ENCODE results near the gene USH1C. TPM values are rescaled to one million over a fixed set of nuclear protein-coding genes. Genes with fewer than 3 reads are reported as not detected.

USH1C gene
- total and polyA plus RNA-seq, 9 of the 15 experiments (the other 6 are each of a cell fraction or from before 2014, with no cell fraction given) = 0.04 TPM; not detected in 8

DNA sequence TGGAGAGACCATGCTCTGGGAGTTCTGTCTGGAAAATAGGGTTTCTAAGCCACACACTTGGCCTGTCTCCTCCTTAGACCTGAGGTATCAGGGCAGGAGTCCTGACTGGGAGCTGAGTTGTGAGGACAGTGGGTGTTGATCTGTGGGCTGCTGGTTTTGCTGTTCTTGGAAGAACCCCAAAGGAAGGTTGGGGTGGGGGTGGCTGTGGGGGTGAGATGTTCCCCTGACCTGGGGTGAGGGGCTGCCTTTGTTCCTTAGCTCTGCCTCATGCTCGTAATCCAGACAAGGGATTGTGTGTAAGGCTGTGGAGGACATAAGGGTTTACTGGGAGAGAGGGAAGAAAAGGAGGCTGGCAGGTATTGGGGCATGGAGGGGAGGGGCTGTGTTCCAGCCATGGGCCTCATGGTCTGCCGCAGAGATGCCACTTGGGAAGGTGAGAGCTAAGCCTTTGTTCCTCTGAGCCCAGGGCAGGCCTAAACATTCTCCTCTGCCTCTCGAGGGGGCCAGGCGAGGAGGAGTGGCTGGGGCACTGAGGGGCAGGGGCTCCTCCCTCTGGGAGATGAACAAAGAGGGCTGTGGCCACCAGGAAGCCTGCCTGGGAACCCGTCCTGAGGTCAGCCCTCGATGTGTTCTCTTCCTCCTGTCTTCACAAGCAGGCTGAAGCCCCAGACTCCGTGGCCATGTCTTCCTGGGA, 7.3 kb upstream of the USH1C start:
- Histone ChIP-seq H3K4me2 (ENCODE audit: insufficient read depth, low read length) (no peak overlapping the region), H3K27ac (ENCODE audit: extremely low read depth, low read depth, low read length) (no peak overlapping the region), H3K9me1 (ENCODE audit: control insufficient read depth, insufficient read depth, low read length) (no peaks in the 10 kb centered on the region), H3K27me3 (ENCODE audit: control insufficient read depth in 2 of 2, insufficient read depth in 2 of 2, low read length in 2 of 2) (peaks cover 0 to 36% of the 10 kb centered on the region in 2 experiments; a peak in 2 of 5 replicates), H3K79me2 (ENCODE audit: control insufficient read depth, insufficient read depth, low read length) (no peaks in the 10 kb centered on the region), H3K4me1 (replicated peaks in 1 of 2; ENCODE audit: control insufficient read depth in 2 of 2, insufficient read depth in 2 of 2, low read length in 2 of 2) (peaks cover 0 to 7% of the 10 kb centered on the region in 2 experiments; a peak in 3 of 5 replicates), H4K20me1 (replicated peaks; ENCODE audit: control insufficient read depth, insufficient read depth, low read length) (0 out of 2 replicates have a peak, but pooled peaks cover 6% of the 10 kb centered on the region), H3K36me3 (ENCODE audit: control insufficient read depth, insufficient read depth, low read length) (no peaks in the 10 kb centered on the region), H3K4me3 (no peak overlapping the region), H3K9ac (ENCODE audit: insufficient read depth in 1 of 2, low read depth in 2 of 2, low read length in 2 of 2) (no peak overlapping the region; a peak in 1 of 4 replicates), H3K9me3 (replicated peaks; ENCODE audit: control insufficient read depth, insufficient read depth, low read depth, low read length) (no peaks in the 10 kb centered on the region), H2AFZ (ENCODE audit: low read depth, low read length) (no peak overlapping the region)
- TF ChIP-seq, protein P1, sequence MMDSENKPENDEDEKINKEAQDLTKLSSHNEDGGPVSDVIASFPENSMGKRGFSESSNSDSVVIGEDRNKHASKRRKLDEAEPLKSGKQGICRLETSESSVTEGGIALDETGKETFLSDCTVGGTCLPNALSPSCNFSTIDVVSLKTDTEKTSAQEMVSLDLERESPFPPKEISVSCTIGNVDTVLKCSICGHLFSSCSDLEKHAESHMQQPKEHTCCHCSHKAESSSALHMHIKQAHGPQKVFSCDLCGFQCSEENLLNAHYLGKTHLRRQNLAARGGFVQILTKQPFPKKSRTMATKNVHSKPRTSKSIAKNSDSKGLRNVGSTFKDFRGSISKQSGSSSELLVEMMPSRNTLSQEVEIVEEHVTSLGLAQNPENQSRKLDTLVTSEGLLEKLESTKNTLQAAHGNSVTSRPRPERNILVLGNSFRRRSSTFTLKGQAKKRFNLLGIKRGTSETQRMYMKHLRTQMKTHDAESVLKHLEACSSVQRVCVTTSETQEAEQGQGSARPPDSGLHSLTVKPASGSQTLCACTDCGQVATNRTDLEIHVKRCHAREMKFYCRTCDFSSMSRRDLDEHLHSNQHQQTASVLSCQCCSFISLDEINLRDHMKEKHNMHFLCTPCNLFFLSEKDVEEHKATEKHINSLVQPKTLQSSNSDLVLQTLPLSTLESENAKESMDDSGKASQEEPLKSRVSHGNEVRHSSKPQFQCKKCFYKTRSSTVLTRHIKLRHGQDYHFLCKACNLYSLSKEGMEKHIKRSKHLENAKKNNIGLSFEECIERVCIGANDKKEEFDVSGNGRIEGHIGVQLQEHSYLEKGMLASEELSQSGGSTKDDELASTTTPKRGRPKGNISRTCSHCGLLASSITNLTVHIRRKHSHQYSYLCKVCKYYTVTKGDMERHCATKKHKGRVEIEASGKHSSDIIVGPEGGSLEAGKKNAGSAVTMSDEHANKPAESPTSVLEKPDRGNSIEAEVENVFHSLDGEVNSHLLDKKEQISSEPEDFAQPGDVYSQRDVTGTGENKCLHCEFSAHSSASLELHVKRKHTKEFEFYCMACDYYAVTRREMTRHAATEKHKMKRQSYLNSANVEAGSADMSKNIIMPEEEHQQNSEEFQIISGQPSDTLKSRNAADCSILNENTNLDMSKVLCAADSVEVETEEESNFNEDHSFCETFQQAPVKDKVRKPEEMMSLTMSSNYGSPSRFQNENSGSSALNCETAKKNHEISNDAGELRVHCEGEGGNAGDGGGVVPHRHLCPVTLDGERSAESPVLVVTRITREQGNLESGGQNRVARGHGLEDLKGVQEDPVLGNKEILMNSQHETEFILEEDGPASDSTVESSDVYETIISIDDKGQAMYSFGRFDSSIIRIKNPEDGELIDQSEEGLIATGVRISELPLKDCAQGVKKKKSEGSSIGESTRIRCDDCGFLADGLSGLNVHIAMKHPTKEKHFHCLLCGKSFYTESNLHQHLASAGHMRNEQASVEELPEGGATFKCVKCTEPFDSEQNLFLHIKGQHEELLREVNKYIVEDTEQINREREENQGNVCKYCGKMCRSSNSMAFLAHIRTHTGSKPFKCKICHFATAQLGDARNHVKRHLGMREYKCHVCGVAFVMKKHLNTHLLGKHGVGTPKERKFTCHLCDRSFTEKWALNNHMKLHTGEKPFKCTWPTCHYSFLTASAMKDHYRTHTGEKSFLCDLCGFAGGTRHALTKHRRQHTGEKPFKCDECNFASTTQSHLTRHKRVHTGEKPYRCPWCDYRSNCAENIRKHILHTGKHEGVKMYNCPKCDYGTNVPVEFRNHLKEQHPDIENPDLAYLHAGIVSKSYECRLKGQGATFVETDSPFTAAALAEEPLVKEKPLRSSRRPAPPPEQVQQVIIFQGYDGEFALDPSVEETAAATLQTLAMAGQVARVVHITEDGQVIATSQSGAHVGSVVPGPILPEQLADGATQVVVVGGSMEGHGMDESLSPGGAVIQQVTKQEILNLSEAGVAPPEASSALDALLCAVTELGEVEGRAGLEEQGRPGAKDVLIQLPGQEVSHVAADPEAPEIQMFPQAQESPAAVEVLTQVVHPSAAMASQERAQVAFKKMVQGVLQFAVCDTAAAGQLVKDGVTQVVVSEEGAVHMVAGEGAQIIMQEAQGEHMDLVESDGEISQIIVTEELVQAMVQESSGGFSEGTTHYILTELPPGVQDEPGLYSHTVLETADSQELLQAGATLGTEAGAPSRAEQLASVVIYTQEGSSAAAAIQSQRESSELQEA (IDR thresholded peaks at IDR 0.05; ENCODE audit: low read depth) = no peak
- no peak for TF ChIP-seq ZNF76 (CRISPR knock-in tag; IDR thresholded peaks at IDR 0.05; ENCODE audit: borderline replicate concordance)
- TF ChIP-seq ZNF780A (CRISPR knock-in tag; IDR thresholded peaks at IDR 0.05) = no peak
- TF ChIP-seq ZNF217 (CRISPR knock-in tag; IDR thresholded peaks at IDR 0.05) = no peak
- TF ChIP-seq OTX1 (CRISPR knock-in tag; IDR thresholded peaks at IDR 0.05) = no peak
- no peak for TF ChIP-seq TARDBP (IDR thresholded peaks at IDR 0.05)
- TF ChIP-seq ZNF165 (CRISPR knock-in tag; IDR thresholded peaks at IDR 0.05; ENCODE audit: borderline replicate concordance) = no peak
- TF ChIP-seq SRSF3 (IDR thresholded peaks at IDR 0.05; ENCODE audit: insufficient read depth, low read length) = no peak
- ATAC-seq = no peak
- in situ Hi-C loops (cut with MboI) = no loop called here
- BruUV-seq (replicated peaks) = no TSS peak
- 2% methylated on average over 6 of the region's 7 CpGs for WGBS (ENCODE audit: insufficient coverage, low coverage, missing lambda C conversion rate)
- ChIA-PET POLR2A (no interaction called here), CTCF (ENCODE audit: low intra/inter-chr PET ratio) (no interaction called here)
- FAIRE-seq = no peak
- no peak for DNase-seq (ENCODE audit: extremely low read depth in 1 of 4, low spot score in 3 of 4)
- intact Hi-C loops (cut with micrococcal nuclease) = no loop called here
